HCT116 (cell line): ENCODE results near the gene DUSP28. TPM values are rescaled to one million over a fixed set of nuclear protein-coding genes. Genes with fewer than 3 reads are reported as not detected.

ENCODE experiments used
- ATAC-seq: fragments of 200-7000 bp; cut with Tn5 transposase; 2 replicates; pipeline ENCODE4 v1.9.1; 2020; ENCODE audit warnings: mild to moderate bottlenecking, moderate library complexity
- BruUV-seq: library from RNA; stranded (reverse); fragments of 400-500 nt; replicated peaks from 2 replicates; lab custom pipeline; 2021; lab: Mats Ljungman, UMichigan
- CTCF ChIA-PET: fragments of 300-600 bp; sonication (Branson Sonifier 250); formaldehyde crosslinking; loops from one replicate; lab custom pipeline; 2021; ENCODE audit warnings: antibody characterized with exemption; lab: Charles Lee
- POLR2A ChIA-PET: fragments of 300-600, 350-600 bp; sonication (Branson Sonifier 250); formaldehyde crosslinking; loops from one replicate; lab custom pipeline; 2021; ENCODE audit warnings: antibody characterized with exemption; lab: Charles Lee
- RAD21 ChIA-PET, 2 experiments: fragments of 300-600 bp; sonication (Branson Sonifier 250); formaldehyde crosslinking; loops; one replicate each; lab custom pipeline; 2023; ENCODE audit warnings: low total read pairs in 2 of 2; ENCODE audit not compliant: uncharacterized antibody in 2 of 2, unreplicated experiment in 2 of 2, low non-redundant PET in 1 of 2; lab: Charles Lee
- DNase-seq: peaks from one replicate; pipeline ENCODE4 v3.0.0-alpha.2; 2010; ENCODE audit warnings: low read depth, low spot score
- H2AFZ ChIP-seq: fragments of 200-600 bp; shearing (Covaris generic), sonication (generic); 2 replicates; pipeline ENCODE4 v1.6.1; 2017; ENCODE audit warnings: low read depth, mixed run types, mixed read lengths, antibody characterized with exemption, low read length; ENCODE audit not compliant: poor library complexity, severe bottlenecking
- H3K27ac ChIP-seq: 2 replicates; pipeline ENCODE4 v1.5.1; 2012; ENCODE audit warnings: low read depth, low read length
- H3K27me3 ChIP-seq: fragments of 200-600 bp; sonication (generic); 2 replicates; pipeline ENCODE4 v1.6.1; 2016; ENCODE audit warnings: mixed run types, low read length, mixed read lengths; ENCODE audit not compliant: insufficient read depth
- H3K36me3 ChIP-seq, 2 experiments: fragments of 200-500 bp in 1 of 2; fragments of 200-600 bp in 1 of 2; sonication (Bioruptor generic) in 1 of 2; sonication (generic) in 1 of 2; 2 replicates each; pipeline versions ENCODE4 v1.5.1 to v1.6.1; 2014 to 2016; ENCODE audit warnings: low read length in 2 of 2, inconsistent platforms in 1 of 2, mixed read lengths in 1 of 2, mixed run types in 1 of 2; ENCODE audit not compliant: insufficient read depth in 2 of 2, control insufficient read depth in 1 of 2
- H3K4me1 ChIP-seq, 2 experiments: fragments of 200-600 bp in 1 of 2; sonication (generic) in 1 of 2; 2 replicates each; pipeline versions ENCODE4 v1.5.1 to v1.6.1; 2012 to 2017; ENCODE audit warnings: low read length in 2 of 2, inconsistent platforms in 1 of 2, mild to moderate bottlenecking in 1 of 2, mixed read lengths in 1 of 2, mixed run types in 1 of 2, moderate library complexity in 1 of 2; ENCODE audit not compliant: insufficient read depth in 2 of 2, control insufficient read depth in 1 of 2
- H3K4me2 ChIP-seq: fragments of 200-600 bp; sonication (generic); 2 replicates; pipeline ENCODE4 v1.6.1; 2017; ENCODE audit warnings: mixed run types, low read length, mixed read lengths
- H3K4me3 ChIP-seq, 2 experiments: fragments of 200-600 bp in 1 of 2; sonication (generic) in 1 of 2; replicated peaks in 1 of 2; 2 replicates each; pipeline ENCODE4 v1.5.1; 2011 to 2016; ENCODE audit warnings: low read length in 2 of 2, control low read depth in 1 of 2, low read depth in 1 of 2, mild to moderate bottlenecking in 1 of 2, mixed read lengths in 1 of 2, mixed run types in 1 of 2
- H3K79me2 ChIP-seq: fragments of 200-600 bp; sonication (generic); 2 replicates; pipeline ENCODE4 v1.6.1; 2017; ENCODE audit warnings: mild to moderate bottlenecking, mixed run types, low read length, moderate library complexity, mixed read lengths; ENCODE audit not compliant: insufficient read depth
- H3K9ac ChIP-seq: fragments of 200-600 bp; sonication (generic); 2 replicates; pipeline ENCODE4 v1.6.1; 2016; ENCODE audit warnings: low read length, mixed read lengths
- H3K9me2 ChIP-seq: fragments of 200-600 bp; sonication (generic), shearing (Covaris generic); 2 replicates; pipeline ENCODE4 v1.6.1; 2017; ENCODE audit warnings: mixed run types, mild to moderate bottlenecking, moderate library complexity; ENCODE audit not compliant: insufficient read depth
- H3K9me3 ChIP-seq, 2 experiments: fragments of 200-500 bp in 1 of 2; fragments of 200-600 bp in 1 of 2; sonication (Bioruptor generic) in 1 of 2; sonication (generic) in 1 of 2; 2 replicates each; pipeline ENCODE4 v1.6.1; 2014 to 2017; ENCODE audit warnings: low read length in 2 of 2, mixed read lengths in 2 of 2, inconsistent platforms in 1 of 2, low read depth in 1 of 2, mild to moderate bottlenecking in 1 of 2, mixed run types in 1 of 2, moderate library complexity in 1 of 2; ENCODE audit not compliant: control insufficient read depth in 1 of 2, insufficient read depth in 1 of 2
- H4K20me1 ChIP-seq: fragments of 200-600 bp; sonication (generic), shearing (Covaris generic); 2 replicates; pipeline ENCODE4 v1.6.1; 2017; ENCODE audit warnings: mixed run types, mild to moderate bottlenecking, moderate library complexity; ENCODE audit not compliant: insufficient read depth
- CEBPB ChIP-seq: IDR thresholded peaks from 2 replicates; pipeline ENCODE4 v1.6.1; 2012; ENCODE audit warnings: low read depth
- EGR1 ChIP-seq: IDR thresholded peaks from 2 replicates; pipeline ENCODE4 v1.6.1; 2012; ENCODE audit warnings: low read depth
- ELF1 ChIP-seq: IDR thresholded peaks from 2 replicates; pipeline ENCODE4 v1.6.1; 2012; ENCODE audit warnings: low read depth, borderline replicate concordance
- EZH2 ChIP-seq: fragments of 200-600 bp; sonication (generic); IDR thresholded peaks from 2 replicates; pipeline ENCODE4 v1.6.1; 2017; ENCODE audit warnings: antibody characterized with exemption, mixed run types
- FOSL1 ChIP-seq: IDR thresholded peaks from 2 replicates; pipeline ENCODE4 v1.6.1; 2012; ENCODE audit warnings: low read depth
- POLR2A ChIP-seq: IDR thresholded peaks from 2 replicates; pipeline ENCODE4 v1.7.0; 2011; ENCODE audit warnings: borderline replicate concordance; ENCODE audit not compliant: insufficient read depth, insufficient read length; ENCODE audit errors: extremely low read depth
- POLR2AphosphoS5 ChIP-seq: IDR thresholded peaks from 2 replicates; pipeline ENCODE4 v1.6.1; 2011; ENCODE audit warnings: mild to moderate bottlenecking, low read depth, low read length, moderate library complexity
- RAD21 ChIP-seq: IDR thresholded peaks from 2 replicates; pipeline ENCODE4 v1.6.1; 2012; ENCODE audit warnings: low read depth, mild to moderate bottlenecking
- SRF ChIP-seq: IDR thresholded peaks from 2 replicates; pipeline ENCODE4 v1.6.1; 2012; ENCODE audit warnings: low read depth
- YY1 ChIP-seq: IDR thresholded peaks from 2 replicates; pipeline ENCODE4 v1.6.1; 2011; ENCODE audit warnings: low read length, low read depth, moderate library complexity, mild to moderate bottlenecking; ENCODE audit not compliant: insufficient replicate concordance; ENCODE audit errors: extremely low read depth
- ZFX ChIP-seq: fragments of 450-650 bp; IDR thresholded peaks from 2 replicates; pipeline ENCODE4 v1.6.1; 2017
- ZNF274 ChIP-seq: fragments of 200-500 bp; sonication (Bioruptor generic); IDR thresholded peaks from 2 replicates; pipeline ENCODE4 v1.6.1; 2014; ENCODE audit warnings: mild to moderate bottlenecking, low read depth, low read length, inconsistent platforms
- intact Hi-C: fragments of 100-400 bp; cut with micrococcal nuclease; formaldehyde crosslinking; loops from 2 replicates; pipeline ENCODE4 v1.10.0; 2022
- total RNA-seq: library from RNA; stranded (reverse); gene quantifications from one replicate; pipeline ENCODE4 v1.2.1, GENCODE V29; 2021; ENCODE audit not compliant: unreplicated experiment
- TF ChIP-seq, protein P1 (sequence below): IDR thresholded peaks from 2 replicates; pipeline ENCODE4 v1.6.1; 2012
- TF ChIP-seq, protein P2 (sequence below), 3 experiments: fragments of 200-600 bp in 1 of 3; sonication (generic) in 1 of 3; IDR thresholded peaks in 2 of 3; conservative IDR thresholded peaks in 1 of 3; 2 replicates each; pipeline ENCODE4 v1.5.1; 2012 to 2017; ENCODE audit warnings: low read depth in 2 of 3, low read length in 2 of 3, antibody characterized with exemption in 1 of 3, borderline replicate concordance in 1 of 3, control low read depth in 1 of 3, mild to moderate bottlenecking in 1 of 3, mixed read lengths in 1 of 3, mixed run types in 1 of 3, moderate library complexity in 1 of 3; ENCODE audit not compliant: insufficient read depth in 1 of 3

The DUSP28 gene
- total RNA-seq, 1 experiment from 2014 or later: 5.6 TPM

DNA sequence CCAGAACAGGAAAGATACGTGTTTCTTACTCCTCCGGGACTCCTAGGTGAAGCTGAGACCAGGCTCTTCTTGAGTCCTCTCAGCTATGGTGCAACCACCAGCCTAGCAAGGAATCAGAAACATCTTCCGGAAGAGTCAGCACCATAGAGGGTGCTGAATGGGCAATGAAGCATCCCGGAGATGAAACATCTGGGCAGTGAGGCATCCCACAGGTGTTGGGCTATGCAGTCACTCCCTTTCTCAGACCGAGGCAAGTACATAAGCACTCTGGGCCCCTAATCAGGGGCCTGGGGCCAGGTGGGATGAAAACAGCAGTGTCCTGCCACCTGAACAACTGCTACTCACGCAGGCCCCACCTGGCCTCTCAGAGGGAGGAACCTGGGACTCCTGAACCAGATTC is 24.9 kb downstream of the DUSP28 start:
- peaks cover 40 to 59% of the 10 kb centered on the region in 2 experiments for H3K4me1 ChIP-seq
- no peaks in the 10 kb centered on the region for H3K9me3 ChIP-seq
- TF ChIP-seq POLR2AphosphoS5: no peak
- no peak for TF ChIP-seq YY1
- no peak for TF ChIP-seq ELF1
- TF ChIP-seq RAD21: no peak
- TF ChIP-seq ZFX: no peak
- TF ChIP-seq SRF: no peak
- TF ChIP-seq POLR2A: no peak
- TF ChIP-seq EGR1: no peak
- TF ChIP-seq FOSL1: no peak
- TF ChIP-seq, protein P1, sequence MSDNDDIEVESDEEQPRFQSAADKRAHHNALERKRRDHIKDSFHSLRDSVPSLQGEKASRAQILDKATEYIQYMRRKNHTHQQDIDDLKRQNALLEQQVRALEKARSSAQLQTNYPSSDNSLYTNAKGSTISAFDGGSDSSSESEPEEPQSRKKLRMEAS: no peak
- no peak for TF ChIP-seq EZH2
- TF ChIP-seq CEBPB: no peak
- no peak for TF ChIP-seq ZNF274
- TF ChIP-seq, protein P2, sequence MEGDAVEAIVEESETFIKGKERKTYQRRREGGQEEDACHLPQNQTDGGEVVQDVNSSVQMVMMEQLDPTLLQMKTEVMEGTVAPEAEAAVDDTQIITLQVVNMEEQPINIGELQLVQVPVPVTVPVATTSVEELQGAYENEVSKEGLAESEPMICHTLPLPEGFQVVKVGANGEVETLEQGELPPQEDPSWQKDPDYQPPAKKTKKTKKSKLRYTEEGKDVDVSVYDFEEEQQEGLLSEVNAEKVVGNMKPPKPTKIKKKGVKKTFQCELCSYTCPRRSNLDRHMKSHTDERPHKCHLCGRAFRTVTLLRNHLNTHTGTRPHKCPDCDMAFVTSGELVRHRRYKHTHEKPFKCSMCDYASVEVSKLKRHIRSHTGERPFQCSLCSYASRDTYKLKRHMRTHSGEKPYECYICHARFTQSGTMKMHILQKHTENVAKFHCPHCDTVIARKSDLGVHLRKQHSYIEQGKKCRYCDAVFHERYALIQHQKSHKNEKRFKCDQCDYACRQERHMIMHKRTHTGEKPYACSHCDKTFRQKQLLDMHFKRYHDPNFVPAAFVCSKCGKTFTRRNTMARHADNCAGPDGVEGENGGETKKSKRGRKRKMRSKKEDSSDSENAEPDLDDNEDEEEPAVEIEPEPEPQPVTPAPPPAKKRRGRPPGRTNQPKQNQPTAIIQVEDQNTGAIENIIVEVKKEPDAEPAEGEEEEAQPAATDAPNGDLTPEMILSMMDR (IDR thresholded peaks at IDR 0.05 in 2 of 3, conservative IDR thresholded peaks at IDR 0.05 in 1 of 3; ENCODE audit: borderline replicate concordance in 1 of 3, insufficient read depth in 1 of 3, low read depth in 2 of 3, low read length in 2 of 3): no peak
- TF ChIP-seq, all 23 proteins: peak for 0

More for the DNA sequence above, 24.9 kb downstream of the DUSP28 start:
- Histone ChIP-seq H2AFZ (no peak overlapping the region), H3K27me3 (no peaks in the 10 kb centered on the region), H3K9me2 (no peaks in the 10 kb centered on the region), H4K20me1 (no peaks in the 10 kb centered on the region), H3K4me3 (peak overlapping the region; percentile 98 to 99), H3K36me3 (peaks cover 2 to 7% of the 10 kb centered on the region in 2 experiments; a peak in 2 of 4 replicates), H3K4me2 (peak overlapping the region; percentile 96), H3K79me2 (peaks cover 88% of the 10 kb centered on the region), H3K27ac (peak overlapping the region; percentile 85), H3K9ac (peak overlapping the region; percentile 91)
- DNase-seq (no peak), ATAC-seq (no peak)
- intact Hi-C loops: no loop called here
- ChIA-PET CTCF (interaction anchor here (2.3 kb wide), 1 partner anchor 19 kb away, joined by 38 read pairs; no protein-coding TSS in a partner anchor), RAD21 (no interaction called here), POLR2A (interaction anchor here (1.3 to 3.5 kb wide), 2 partner anchors 19 to 56 kb away, joined by 3 to 23 read pairs; no protein-coding TSS in a partner anchor)
- no TSS peak for BruUV-seq
